OCI-M1 (cell line): ENCODE measurements around the gene ACP6.
"Not testable (repeated sequence)": the region's sequence is repeated elsewhere in the genome, so short reads cannot be mapped to it uniquely, and the experiment has no call there.

Experiments used
- DNase-seq: peaks from one replicate; lab custom pipeline; 2025; lab: John Stamatoyannopoulos, UW

Gene ACP6

GRCh38 chr1:147622731-147623130, 47.6 kb downstream of the ACP6 start:
- DNase-seq, result no peak

DNA sequence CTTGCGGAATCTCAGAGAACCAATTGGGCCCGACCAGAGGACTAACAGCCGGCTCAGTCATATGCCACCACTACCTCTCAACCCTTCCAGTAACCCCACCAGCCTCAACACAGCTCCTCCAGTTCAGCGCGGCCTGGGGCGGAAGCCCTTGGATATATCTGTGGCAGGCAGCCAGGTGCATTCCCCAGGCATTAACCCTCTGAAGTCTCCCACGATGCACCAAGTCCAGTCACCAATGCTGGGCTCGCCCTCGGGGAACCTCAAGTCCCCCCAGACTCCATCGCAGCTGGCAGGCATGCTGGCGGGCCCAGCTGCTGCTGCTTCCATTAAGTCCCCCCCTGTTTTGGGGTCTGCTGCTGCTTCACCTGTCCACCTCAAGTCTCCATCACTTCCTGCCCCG, 49.8 kb downstream of the ACP6 start:
- no peak for DNase-seq

DNA sequence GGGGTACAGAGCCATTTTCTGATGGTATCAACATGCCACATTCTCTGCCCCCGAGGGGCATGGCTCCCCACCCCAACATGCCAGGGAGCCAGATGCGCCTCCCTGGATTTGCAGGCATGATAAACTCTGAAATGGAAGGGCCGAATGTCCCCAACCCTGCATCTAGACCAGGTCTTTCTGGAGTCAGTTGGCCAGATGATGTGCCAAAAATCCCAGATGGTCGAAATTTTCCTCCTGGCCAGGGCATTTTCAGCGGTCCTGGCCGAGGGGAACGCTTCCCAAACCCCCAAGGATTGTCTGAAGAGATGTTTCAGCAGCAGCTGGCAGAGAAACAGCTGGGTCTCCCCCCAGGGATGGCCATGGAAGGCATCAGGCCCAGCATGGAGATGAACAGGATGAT, 50.6 kb downstream of the ACP6 start:
- no peak for DNase-seq

- no peak for DNase-seq
Measured at GRCh38 chr1:147618771-147619170, 51.6 kb downstream of the ACP6 start.

GRCh38 chr1:147618077-147618569, 52.2 kb downstream of the ACP6 start:
- DNase-seq, result peak; percentile 50

GRCh38 chr1:147614966-147615365, 55.4 kb downstream of the ACP6 start:
- not testable (repeated sequence) for DNase-seq

GRCh38 chr1:147613506-147613905, 56.8 kb downstream of the ACP6 start:
- DNase-seq, result no peak

DNA sequence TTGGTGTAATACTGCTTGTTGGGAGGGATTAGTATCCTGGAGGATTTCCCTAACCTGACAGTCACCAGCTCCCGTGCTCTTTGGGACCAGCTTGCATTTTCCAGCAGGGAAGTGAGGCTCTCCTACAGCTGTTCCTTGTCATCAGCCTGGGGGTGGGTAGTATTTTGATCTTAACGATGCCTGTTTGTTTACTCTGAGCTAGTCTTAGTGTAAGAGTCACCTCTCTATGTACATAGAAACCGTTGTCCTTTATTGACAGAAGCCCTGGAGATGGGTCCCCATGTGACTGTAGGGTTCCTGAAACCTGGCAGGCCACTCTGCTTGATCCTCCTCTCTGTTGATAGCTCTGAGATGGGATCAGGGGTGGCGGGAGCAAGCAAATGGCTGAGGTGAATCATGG, 58.0 kb downstream of the ACP6 start:
- DNase-seq, result no peak

DNA sequence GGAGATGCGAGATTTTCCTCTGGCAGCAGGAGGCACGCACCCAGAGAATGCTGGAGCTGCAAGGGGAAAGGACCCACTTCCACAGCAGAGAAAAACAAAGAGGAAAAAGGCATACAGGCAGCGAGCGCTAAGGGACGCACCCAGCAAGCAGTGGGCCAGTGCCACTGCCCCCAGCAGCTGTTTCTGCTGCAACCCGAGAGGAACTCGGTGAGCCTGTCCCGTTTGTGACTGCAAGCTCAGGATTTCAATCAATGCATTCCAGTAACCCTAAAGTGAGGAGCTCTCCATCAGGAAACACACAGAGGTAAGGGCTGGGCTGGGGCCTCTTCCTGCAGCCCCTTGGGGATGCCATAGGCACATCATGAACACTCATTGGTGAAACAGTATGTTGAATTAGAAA, 58.7 kb downstream of the ACP6 start:
- no peak for DNase-seq

DNA sequence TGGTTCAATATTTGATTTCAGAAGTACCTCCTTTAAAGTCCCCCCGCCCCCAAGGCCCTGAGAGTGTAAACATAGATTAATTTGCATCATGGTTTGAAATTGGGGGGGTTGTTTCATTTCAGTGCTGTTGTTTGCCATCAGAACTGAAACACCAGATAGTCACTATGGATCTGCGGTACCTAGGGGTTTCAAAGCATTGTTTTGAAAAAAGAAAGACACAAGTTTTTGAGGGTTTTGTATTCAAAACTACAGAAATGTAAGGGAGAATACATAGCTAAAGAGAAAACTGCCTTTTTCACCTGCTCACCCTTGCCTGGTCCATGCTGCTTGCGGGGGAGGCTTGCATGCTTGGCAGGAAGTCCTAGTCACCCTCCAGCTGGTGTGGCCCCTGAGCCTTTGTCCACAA, 59.3 kb downstream of the ACP6 start:
- no peak for DNase-seq

GRCh38 chr1:147609358-147609757, 61.0 kb downstream of the ACP6 start:
- DNase-seq, result no peak

- no peak for DNase-seq
Measured at GRCh38 chr1:147608596-147608995, 61.7 kb downstream of the ACP6 start.

DNA sequence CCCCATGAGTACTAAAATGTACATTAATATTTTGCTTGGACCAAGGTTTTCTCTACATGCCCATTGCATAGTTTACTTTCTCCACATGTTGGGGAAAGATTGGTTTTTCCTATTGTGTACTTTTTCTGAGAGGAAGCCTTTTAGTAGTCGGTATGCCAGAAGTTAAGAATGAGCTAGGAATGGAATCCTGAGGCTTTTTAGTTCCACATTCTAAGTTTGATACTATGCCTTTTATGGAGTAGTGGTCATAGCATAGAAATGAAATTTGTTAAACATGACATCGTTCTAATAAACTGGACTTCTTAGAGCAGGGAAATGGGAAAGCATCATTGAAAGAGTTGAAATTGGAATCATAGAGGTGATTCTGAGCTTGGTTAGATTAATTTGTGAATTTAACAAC, 64.7 kb downstream of the ACP6 start:
- no peak for DNase-seq

DNA sequence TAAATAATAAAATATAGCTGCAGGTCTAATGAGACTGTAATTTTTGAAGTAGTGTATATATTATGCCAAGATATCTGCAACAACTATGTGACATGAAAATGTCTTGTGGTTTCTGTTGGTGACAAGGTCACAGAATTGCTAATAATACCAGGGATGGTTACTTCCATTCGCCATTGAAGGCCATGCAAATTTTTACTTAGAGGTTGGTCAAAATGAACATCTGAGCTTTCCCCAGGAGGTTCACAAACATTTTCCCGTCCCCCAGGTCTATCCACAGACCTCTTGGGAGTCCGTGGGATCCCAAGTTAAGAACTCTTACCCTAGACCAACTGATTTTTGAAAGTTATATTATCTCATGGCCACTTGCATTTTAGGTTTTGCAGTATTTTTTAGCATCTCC, 66.3 kb downstream of the ACP6 start:
- DNase-seq, result no peak

- DNase-seq, result no peak
Measured at GRCh38 chr1:147600119-147601111, 69.9 kb downstream of the ACP6 start.

GRCh38 chr1:147599362-147600118, 70.8 kb downstream of the ACP6 start:
- DNase-seq, result peak; percentile 95

DNA sequence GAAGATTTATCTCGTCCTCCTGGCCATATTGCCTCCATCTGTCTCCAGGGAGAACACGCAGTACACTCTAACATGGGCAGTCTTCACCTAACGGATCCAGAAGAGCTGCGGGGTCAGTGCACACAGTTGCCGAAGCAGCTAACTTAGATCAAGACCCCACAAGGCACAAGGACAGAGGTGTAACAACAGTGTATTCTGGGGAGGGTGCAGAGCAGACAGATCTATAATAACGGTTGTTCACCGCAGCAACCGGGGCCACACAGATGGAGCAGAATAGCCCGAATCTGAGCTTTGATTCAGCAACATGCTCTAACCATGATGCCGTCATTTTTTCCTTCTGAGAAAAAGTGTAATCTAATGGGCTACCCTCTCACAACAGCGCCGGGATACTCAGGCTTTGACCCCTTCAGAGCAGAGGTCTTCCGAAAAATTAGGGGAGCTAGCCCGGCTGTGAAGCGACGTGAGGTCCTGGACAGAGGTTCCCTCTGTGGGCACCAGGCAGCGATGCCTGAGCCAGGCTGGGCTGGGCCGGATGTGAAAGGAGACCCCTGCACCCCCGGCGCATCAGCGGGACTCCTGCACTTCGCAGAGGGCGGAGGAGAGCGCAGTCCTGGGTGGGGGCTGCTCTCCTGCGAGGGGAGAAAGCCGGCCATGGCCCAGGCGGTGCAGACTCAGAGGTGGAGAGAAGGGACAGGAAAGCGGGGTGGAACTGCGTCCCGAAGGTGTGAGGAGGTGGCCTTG, 71.5 kb downstream of the ACP6 start:
- peak; percentile 54 for DNase-seq

DNA sequence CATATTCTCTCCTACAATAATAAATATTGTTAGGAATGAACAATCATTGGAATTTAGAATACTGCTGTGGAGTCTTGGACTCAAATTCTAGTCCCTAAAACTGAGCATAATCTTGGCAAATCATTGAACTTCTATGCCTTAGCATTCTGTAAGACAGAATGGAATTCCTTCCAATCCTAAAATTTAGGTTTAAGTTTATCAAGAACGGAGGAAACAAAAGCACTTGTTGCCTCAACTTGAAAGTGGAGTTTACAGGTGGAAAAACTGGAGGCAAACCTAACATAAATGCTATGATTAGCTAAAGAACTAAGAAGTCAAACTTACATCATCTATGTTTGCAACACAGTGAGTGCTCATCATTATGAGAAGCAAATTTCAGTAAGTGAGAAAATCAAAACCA, 73.3 kb downstream of the ACP6 start:
- DNase-seq, result no peak
